Type B pancreatic cell (in vitro differentiated cells): ENCODE data around the gene TRIM24. TPM values are rescaled to one million over a fixed set of nuclear protein-coding genes. Genes with fewer than 3 reads are reported as not detected.

Source experiments
- DNase-seq: peaks from one replicate; pipeline ENCODE4 v3.0.0; 2021; ENCODE audit warnings: mixed read lengths; ENCODE audit not compliant: unreplicated experiment; ENCODE audit errors: extremely low spot score
- H3K27ac Mint-ChIP-seq: 2 replicates; pipeline ENCODE4 v1.8.0; 2021; ENCODE audit warnings: mild to moderate bottlenecking, mixed read lengths
- H3K27me3 Mint-ChIP-seq: 2 replicates; pipeline ENCODE4 v1.8.0; 2021; ENCODE audit warnings: mixed read lengths
- H3K36me3 Mint-ChIP-seq: 2 replicates; pipeline ENCODE4 v1.8.0; 2021; ENCODE audit warnings: mixed read lengths
- H3K4me1 Mint-ChIP-seq: one replicate; pipeline ENCODE4 v1.8.0; 2021; ENCODE audit warnings: mixed read lengths; ENCODE audit not compliant: unreplicated experiment
- H3K4me3 Mint-ChIP-seq: 2 replicates; pipeline ENCODE4 v1.8.0; 2021; ENCODE audit warnings: mild to moderate bottlenecking, mixed read lengths
- H3K9me3 Mint-ChIP-seq: 2 replicates; pipeline ENCODE4 v1.8.0; 2021; ENCODE audit warnings: mixed read lengths
- total RNA-seq: library from RNA; stranded (reverse); gene quantifications from 2 replicates; pipeline ENCODE4 v1.2.1, GENCODE V29; 2021; ENCODE audit warnings: low replicate concordance
- TF ChIP-seq, protein P1 (sequence below): fragments of 200-600 bp; sonication (generic); conservative IDR thresholded peaks from 2 replicates; pipeline ENCODE4 v1.5.0; 2021; ENCODE audit warnings: antibody characterized with exemption, mild to moderate bottlenecking

TRIM24 gene
- total RNA-seq, 1 donor from 2014 or later = 66.8 TPM

DNA sequence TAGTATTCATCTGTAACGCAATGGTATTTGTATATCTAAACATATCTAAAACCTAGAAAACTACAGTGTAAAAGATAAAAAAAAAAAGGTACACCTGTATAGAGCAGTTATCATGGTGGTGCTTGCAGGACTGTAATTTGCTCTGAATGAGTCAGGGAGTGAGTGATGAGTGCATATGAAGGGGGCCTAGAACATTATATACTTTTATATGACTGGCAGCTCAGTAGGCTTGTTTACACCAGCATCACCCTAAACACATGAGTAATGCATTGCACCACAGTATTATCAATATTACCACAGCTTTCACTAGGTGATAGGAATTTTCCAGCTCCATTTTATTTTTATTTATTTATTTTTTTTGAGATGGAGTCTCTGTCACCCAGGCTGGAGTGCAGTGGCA, 40.8 kb downstream of the TRIM24 start:
- no peak overlapping the region for H3K4me3 Mint-ChIP-seq
- peaks cover 11% of the 10 kb centered on the region for H3K4me1 Mint-ChIP-seq
- no peaks in the 10 kb centered on the region for H3K27me3 Mint-ChIP-seq
- DNase-seq = no peak
- no peaks in the 10 kb centered on the region for H3K9me3 Mint-ChIP-seq
- H3K36me3 Mint-ChIP-seq = peaks cover 38% of the 10 kb centered on the region
- no peak overlapping the region for H3K27ac Mint-ChIP-seq
- TF ChIP-seq, protein P1, sequence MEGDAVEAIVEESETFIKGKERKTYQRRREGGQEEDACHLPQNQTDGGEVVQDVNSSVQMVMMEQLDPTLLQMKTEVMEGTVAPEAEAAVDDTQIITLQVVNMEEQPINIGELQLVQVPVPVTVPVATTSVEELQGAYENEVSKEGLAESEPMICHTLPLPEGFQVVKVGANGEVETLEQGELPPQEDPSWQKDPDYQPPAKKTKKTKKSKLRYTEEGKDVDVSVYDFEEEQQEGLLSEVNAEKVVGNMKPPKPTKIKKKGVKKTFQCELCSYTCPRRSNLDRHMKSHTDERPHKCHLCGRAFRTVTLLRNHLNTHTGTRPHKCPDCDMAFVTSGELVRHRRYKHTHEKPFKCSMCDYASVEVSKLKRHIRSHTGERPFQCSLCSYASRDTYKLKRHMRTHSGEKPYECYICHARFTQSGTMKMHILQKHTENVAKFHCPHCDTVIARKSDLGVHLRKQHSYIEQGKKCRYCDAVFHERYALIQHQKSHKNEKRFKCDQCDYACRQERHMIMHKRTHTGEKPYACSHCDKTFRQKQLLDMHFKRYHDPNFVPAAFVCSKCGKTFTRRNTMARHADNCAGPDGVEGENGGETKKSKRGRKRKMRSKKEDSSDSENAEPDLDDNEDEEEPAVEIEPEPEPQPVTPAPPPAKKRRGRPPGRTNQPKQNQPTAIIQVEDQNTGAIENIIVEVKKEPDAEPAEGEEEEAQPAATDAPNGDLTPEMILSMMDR = no peak

DNA sequence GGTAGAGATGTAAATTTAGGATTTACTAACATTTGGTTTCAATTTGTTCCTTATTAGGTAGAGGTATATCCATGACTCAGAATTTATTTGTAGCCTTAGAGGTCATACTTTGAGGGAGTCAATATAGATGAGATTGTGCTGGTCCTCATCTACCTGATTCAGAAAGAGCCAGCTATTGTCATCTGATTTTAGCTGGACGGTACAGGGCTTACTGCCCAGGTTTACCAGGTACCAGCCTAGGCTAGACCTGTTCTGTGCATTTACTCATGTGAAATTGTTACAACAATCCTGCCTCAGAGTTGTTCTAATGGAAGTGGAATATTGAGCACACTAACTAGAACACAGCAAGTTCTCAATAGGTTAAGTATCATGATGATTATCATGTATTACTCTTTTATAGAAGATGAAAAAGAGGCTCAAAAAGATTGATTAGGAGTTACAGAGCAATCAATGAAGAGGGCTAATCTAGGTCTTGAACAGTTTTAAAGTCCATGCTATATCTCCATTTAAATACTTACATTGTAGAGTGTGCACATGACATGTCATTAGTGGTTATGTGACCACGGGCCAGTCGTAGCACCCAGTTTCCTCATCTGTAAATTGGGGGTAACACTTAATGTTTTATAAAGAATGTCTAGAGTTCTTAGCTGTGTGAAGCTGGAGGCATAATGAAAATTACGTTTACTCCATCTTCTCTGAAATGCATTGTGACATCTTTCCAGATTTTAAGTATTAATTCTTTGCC, 42.1 kb downstream of the TRIM24 start:
- peaks cover 12% of the 10 kb centered on the region for H3K4me1 Mint-ChIP-seq
- H3K36me3 Mint-ChIP-seq = peaks cover 37% of the 10 kb centered on the region
- no peak for DNase-seq
- H3K27me3 Mint-ChIP-seq = no peaks in the 10 kb centered on the region
- no peak overlapping the region for H3K4me3 Mint-ChIP-seq
- TF ChIP-seq, protein P1 = no peak
- H3K9me3 Mint-ChIP-seq = no peaks in the 10 kb centered on the region
- peak overlapping the region; percentile 8 for H3K27ac Mint-ChIP-seq

DNA sequence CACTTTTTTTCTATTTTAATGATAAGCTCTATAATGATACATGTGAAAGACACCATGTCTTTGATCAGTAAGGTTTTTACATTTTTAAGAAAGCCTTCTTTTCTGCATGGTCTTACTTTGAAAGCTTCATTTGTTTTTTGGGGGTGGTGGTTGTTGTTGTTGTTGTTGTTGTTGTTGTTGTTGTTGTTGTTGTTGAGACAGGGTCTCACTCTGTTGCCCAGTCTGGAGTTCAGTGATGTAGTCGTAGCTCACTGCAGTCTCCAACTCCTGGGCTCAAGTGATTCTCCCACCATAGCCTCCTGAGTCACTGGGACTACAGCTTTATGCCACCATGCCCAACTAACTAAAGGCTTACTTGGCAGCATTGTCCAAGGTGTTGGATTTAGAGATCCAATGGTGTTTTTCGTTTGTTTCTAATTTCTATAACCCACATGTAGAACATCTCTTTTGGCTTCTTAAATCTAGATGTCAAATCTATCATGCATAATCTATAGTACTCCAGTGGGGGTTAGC, 45.4 kb downstream of the TRIM24 start:
- Mint-ChIP-seq H3K4me3 (no peak overlapping the region), H3K4me1 (peaks cover 12% of the 10 kb centered on the region), H3K36me3 (peaks cover 43% of the 10 kb centered on the region), H3K9me3 (peaks cover 4% of the 10 kb centered on the region), H3K27me3 (no peaks in the 10 kb centered on the region), H3K27ac (no peak overlapping the region)
- TF ChIP-seq, protein P1 = no peak
- DNase-seq = no peak

DNA sequence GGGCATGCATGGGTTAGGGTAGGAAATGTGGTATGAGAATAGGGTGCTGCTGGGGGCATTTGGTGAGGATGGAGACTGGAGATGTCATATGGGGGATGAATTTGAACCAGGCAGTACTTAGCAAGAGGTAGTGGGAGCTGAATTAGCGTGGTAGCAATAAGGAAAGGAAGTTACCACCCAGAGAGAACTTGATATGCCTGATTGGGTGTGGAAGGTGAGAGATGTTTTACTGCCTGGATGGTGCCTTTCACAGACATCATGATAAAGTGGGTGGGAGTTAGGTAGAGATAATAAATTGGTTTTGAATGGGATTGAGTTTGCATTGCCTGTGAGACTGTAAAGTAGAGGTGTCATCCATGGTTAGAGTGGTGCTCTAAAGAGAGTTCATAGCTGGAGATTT, 46.7 kb downstream of the TRIM24 start:
- no peak for DNase-seq
- Mint-ChIP-seq H3K27me3 (no peaks in the 10 kb centered on the region), H3K36me3 (peaks cover 47% of the 10 kb centered on the region), H3K27ac (peak overlapping the region; percentile 11), H3K9me3 (peaks cover 7% of the 10 kb centered on the region), H3K4me3 (peak overlapping the region; percentile 11), H3K4me1 (peaks cover 11% of the 10 kb centered on the region)
- TF ChIP-seq, protein P1 = no peak

DNA sequence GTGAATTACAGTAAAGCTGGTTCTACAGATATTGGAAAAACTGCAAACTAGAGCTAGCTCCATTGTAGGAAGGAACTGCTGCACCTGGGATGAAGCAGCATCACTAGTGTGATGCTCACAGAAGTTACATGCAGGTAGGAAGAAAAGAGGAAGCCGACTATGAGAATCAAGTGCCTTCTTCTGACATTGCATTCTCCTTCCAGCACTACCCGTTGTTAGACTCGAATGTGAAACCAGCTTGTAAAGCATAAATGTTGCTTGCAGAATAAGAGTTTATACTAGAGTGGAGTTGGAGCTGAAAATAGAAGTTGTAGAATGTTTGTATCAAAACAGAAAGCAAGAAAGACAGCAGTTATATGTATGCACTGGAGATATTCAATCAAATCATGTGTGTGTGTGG, 49.9 kb downstream of the TRIM24 start:
- no peak overlapping the region for H3K4me3 Mint-ChIP-seq
- peaks cover 8% of the 10 kb centered on the region for H3K9me3 Mint-ChIP-seq
- H3K27me3 Mint-ChIP-seq = no peaks in the 10 kb centered on the region
- DNase-seq = no peak
- H3K4me1 Mint-ChIP-seq = peaks cover 4% of the 10 kb centered on the region
- H3K27ac Mint-ChIP-seq = no peak overlapping the region
- TF ChIP-seq, protein P1 = no peak
- H3K36me3 Mint-ChIP-seq = peaks cover 74% of the 10 kb centered on the region
